ENCODE measurements around the gene SEC14L2.

Gene SEC14L2

DNA sequence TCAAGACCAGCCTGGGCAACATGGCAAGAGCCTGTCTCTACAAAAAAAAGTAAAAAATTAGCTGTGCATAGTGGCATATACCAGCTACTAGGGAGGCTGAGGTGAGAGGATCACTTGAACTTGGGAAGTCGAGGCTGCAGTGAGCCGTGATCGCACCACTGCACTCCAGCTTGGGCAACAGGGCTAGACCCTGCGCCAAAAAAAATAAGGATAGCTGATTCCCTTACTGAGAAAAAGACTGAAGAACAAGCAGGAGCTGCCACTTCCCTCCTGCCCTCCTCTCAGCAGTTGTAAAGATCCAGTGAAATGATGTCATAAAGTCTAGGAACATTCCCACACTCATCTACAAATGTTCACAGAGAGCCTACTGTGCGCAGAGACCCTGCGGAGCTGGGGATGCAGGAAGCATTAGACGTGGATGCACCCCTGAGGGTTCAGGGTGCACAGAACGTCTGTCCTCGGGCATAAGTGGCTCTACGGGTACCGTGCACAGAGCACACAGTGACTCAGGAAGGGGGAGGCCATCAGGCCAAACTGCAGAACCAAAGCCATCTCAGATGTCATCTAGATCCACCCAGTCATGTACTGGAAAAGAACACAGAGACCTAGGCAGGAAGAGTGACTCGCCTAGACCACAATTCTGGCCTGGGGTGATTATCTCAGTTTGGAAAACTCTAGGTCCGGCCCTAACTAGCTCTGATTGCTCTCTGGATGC is 11.7 kb downstream of the SEC14L2 start:
- no peak for DNase-seq

DNA sequence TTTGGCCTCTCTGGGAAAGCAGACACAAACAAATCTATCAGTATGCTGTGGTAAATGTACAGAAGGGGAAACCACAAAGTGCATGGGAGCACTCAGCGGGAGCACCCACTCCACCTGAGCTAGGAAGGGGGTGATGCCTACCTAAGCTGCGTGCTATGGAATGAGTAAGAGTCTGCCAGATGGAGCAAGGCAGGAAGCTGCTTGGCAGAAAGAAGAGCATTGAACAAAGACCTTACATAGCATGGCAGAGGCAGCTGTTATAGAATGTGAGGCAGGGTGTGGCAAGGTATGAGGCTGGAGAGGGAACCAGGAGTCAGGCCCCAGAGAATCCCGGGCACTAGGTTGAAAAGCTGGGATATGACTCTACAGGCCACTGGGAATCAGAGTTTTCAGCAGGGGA is 15.0 kb downstream of the SEC14L2 start:
- no peak for DNase-seq

DNA sequence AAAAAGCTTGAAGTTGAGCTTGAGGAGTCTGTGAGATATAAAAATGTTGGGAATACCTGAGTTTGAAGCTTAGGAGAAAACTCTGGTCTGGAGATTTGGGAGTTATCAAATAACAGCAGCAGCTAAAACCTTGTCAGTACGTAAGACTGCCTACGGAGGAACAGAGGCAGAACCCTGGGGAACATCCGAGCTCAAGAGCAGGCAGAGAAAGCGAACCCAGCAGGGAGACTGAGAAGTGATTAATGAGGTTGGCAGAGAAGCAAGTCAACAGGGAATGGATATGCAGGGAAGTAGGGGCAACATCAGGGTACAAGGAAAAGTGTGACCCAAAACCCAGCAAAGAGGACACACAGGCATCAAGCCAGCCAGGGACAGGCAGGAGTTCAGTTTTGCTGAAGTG is 16.2 kb downstream of the SEC14L2 start:
- no peak for DNase-seq

DNA sequence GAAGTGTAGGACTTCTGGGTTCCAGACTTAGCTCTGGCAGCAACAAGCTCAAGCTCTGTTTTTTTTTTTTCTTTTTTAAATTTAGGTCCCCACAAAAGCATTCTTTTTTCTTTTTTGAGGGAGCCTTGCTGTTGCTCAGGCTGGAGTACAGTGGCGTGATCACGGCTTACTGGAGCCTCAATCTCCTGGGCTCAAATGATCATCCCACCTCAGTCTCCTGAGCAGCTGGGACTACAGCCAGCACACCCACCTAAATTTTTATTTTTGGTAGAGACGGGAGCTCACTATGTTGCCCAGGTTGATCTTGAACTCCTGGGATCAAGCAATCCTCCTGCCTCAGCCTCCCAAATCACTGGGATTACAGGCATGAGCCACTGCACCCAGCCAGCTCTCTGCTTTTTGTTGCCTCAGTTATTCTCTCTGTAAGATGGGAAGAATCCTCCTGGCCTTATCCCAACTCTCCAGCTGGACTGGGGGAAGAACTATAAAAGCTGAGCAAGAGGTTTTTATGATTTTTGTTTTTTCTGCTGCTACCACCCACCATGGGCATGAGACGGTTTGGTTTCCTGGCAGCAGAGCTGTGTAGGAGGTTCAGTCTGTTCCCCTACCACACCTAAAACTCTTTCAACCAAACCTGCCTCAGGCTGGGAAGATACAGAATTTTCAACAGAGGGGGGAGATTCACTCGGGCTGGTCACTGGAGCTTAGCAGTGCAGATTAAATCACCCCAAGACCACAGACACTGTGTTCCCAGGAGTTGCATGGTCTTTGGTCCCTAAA is 17.1 kb downstream of the SEC14L2 start:
- DNase-seq, result no peak

DNA sequence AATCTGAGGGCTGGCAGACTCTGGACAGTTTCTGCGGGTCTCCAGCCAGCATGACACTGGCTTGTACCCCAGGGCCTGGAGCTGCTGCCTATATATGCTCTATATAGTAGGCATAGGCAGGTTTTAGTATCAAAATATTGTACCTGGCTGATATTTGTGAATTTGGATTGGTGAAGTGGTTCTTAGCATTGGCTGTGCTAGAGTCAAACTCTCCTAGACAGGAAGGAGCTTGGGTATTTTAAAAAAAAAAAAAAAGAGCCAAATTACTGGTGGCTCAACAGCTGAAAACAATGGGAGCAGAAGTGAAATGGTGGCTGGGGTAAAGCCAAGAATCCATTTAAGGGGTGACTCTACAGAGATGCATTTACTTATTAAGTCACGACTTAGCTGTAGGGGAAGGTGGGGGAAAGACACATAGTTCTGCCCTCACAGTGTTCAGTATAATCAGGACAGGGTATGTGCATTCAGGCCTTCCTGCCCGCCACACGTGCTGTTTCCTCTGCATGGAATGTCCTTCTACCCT is 17.8 kb downstream of the SEC14L2 start:
- no peak for DNase-seq

DNA sequence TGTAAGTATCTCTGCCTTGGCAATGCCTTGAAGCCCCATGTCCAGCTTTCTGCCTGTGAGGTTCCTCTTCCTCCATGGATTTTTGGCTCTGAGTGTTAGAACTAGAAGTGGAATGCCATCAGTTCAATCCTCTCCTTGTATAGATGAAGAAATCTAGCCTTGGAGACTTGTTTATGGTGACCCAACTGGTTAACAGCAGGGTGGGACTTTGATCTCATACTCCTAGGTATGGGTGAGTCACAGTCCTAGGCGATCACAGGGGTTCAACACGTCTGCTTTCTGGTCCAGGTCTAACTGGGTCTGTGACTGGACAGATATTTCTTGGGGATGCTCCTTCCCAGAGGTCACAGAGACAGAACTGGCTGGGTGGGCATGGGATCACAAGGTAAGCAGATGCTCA is 19.6 kb downstream of the SEC14L2 start:
- no peak for DNase-seq

DNA sequence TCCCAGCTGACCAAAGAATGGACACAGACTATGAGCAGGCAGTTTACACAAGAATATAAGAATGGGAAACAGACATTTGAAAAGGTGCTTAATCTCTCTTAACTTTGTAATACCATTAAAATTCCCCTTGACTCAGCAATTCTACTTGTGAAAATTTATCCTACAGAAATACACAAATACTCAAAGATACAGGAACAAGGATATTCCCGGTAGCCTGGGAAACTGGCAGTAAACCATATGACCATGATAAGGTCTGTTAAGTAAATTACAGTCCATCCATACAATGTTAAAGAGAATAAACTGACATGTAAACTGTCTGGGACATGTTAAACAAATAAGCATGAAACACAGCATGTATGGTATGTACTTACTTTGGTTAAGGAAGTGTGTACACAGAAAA is 20.0 kb downstream of the SEC14L2 start:
- DNase-seq, result no peak

DNA sequence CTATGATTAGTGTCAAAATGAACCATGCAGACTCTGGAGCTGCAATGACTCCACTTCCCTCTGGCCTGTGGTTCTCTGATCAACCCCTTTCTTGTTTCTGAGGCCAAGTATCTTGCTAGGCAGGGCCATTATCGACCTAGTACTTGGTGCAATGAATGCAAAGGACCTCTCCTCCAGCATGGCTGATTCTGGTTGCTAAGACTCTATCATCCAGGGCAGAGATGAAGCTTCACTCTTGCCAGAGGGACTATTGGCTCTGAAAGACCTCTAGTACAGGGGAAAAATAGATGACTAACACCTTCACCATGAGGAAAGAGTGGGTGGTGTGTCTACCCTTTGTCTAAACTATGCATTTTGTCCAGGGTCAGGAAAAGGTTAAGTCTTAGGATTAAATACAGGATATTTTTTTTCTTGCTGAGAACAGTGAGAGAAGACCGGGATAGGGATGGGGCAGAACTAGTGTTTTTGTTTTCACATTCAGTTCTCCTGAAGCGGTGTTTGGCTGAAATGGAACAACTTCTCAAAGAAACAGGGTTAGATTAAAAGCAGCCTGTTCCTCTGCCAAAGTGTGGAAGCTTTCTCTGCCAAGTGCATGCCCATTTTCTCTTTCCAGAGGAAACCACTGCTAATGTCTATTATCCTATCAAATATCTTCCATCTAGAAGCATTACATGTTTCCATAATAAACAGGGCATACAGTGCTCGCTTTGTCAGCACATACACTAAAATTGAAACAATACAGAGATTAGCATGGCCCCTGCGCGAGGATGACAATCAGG is 23.7 kb downstream of the SEC14L2 start:
- no peak for DNase-seq

DNA sequence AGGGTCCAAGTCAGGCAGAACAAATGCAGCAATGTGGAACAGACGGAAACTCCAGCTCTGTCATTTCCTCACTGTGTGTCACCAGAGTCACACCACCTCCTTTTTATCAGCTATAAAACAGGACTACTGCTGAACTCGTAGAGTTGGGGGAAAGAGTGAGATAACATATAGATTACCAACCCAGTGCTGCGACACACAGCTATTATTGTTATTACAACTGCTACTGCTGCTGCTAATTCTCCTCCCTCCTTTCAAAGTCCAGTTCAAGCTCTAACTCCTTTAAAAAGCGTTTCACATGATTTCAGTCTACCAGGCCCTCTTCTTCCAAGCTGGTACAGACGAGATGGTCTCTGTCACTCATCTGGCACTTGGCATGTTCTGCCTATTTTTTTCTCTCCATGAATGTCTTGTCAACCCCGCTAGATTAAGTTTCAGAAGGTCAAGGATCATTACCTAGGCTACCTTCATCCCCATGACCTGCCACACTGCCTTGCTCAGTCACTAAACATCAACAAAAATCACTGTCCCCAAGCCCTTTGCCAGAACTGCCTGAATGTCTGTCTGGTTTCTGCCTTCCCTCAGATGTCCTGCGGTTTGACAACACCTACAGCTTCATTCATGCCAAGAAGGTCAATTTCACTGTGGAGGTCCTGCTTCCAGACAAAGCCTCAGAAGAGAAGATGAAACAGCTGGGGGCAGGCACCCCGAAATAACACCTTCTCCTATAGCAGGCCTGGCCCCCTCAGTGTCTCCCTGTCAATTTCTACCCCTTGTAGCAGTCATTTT is 25.1 kb downstream of the SEC14L2 start:
- DNase-seq, result no peak

DNA sequence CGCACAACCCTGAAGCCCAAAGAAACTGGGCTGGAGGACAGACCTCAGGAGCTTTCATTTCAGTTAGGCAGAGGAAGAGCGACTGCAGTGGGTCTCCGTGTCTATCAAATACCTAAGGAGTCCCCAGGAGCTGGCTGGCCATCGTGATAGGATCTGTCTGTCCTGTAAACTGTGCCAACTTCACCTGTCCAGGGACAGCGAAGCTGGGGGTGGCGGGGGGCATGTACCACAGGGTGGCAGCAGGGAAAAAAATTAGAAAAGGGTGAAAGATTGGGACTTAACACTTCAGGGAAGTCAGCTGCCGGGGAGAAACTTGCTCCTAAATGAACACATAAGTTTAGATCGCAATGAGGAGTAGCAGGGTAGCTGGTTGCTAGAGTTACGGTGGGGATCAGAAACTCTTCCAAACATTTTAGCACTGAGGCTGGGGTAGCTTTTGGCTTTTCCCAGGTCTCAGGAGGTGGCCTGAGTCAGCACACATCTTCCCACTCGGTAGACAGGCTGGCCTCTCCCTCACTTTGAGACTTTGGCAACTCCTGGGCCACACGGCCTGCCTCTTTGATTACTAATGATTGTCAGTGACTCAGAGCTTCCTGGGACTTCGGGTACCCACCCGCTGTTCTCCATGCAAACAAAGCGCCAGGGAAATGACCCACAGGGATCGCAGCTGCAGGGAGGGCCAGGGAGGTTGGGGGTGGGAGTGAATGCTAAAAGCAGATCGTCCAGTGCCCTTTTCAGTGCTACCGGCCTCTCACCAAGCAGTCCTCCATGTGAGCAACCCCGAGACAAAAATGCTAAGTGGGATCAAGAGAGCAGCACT is 25.9 kb downstream of the SEC14L2 start:
- no peak for DNase-seq

DNA sequence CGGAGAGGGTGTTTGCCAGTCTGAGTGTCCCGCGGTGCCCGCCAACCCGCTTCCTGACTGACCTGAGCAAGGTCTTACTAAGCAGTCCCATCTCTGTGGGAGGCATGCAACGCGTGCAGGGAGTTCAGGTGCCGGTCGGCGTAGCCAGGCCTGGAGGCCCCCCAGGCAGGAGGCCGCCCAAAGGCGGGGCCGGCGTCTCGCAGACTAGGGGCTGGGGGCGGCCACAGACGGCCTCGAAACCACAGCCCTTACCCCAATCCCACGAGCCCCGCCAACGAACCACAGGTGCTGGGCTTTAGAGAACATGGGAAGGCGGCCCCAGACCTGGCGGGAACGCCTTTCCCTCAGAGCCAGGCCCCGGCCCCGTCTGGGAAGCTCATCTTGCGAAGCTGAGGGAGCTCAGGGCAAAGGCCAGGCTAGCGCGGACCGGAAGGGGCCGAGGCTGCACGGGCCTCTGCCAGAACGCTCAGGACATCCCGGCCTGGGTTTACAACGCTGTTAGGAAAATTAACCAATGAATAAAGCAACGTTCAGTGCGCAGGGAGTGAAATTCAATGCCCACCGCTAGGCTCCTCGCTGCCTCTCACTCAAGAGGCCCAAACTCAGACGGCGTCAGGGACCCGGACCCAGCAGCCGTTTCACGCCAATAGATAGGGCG is 26.6 kb downstream of the SEC14L2 start:
- DNase-seq, result no peak

DNA sequence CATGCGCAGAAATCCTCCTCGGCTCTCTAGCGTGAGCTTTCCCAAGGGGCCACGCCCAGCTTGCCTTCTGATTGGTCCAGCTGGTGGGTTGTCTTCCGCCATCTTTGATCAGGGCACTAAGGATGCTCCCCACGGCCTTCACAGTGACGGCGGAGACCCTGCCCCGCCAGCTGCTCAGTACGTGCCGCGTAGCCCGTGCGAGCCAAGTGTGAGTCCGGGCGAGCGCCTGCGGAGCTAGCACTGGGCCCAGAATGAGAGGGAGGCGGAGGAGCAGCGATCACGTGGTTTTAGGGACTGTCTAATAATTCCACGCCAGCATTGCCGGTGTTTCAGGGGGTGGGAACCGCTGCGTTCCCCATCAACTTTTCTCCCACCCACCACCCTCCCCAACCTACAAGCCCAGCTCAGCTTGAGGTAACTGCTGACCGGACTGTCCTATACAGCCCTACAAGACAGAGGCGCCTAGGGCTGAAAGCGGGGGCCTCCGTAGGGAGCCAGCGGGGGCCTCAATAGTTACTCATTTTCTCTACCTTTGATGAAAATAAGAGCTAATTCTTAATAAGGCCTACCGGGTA is 27.2 kb downstream of the SEC14L2 start:
- peak; percentile 98 for DNase-seq

DNA sequence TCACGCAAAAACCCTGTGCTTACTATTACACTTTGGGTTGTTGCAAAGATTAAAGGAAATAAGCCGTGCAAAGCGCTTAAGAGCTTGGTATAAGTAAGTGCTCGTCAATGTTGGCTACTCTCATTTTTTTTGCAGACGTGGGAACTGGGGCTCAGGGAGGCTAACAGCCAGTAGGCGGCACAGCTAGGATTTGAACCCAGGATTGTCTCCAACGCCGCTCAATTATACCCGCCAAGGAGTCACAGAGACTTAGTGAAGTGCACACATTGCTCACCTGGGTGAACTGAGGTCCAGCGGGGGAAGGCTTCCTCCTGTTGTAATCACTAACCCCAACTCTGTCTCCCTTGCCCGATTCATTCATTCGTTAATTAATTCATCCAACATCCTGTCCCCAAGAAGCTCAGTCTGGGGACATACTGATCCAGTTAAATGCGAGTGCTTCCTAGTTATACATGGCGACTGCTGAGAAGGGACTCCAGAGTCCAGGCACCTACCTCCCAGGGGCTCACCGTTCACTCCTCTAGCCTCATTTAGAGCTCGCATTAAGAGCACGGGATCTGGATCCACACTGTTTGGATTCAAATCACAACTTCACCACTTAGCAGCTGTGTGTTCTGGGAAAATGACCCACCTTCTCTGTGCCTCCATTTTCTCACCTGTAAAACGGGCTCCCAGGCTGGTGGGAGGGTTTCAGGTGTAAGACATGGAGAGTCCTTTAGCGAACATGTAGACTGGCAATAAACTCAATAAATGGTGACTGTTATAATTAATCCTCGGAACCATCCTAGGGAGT is 27.9 kb downstream of the SEC14L2 start:
- peak; percentile 14 for DNase-seq

DNA sequence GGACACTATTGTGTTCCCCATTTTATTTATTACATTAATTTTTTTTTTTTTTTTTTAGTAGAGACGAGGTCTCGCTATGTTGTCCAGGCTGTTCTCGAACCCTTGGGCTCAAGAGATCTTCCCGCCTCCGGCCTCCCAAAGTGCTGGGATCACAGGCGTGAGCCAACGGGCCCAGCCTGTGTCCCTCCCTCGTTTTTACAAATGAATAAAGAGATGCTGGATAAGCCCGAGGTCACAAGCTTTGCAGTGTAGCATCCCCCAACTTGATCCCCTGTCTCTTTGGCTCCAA is 28.5 kb downstream of the SEC14L2 start:
- no peak for DNase-seq

DNA sequence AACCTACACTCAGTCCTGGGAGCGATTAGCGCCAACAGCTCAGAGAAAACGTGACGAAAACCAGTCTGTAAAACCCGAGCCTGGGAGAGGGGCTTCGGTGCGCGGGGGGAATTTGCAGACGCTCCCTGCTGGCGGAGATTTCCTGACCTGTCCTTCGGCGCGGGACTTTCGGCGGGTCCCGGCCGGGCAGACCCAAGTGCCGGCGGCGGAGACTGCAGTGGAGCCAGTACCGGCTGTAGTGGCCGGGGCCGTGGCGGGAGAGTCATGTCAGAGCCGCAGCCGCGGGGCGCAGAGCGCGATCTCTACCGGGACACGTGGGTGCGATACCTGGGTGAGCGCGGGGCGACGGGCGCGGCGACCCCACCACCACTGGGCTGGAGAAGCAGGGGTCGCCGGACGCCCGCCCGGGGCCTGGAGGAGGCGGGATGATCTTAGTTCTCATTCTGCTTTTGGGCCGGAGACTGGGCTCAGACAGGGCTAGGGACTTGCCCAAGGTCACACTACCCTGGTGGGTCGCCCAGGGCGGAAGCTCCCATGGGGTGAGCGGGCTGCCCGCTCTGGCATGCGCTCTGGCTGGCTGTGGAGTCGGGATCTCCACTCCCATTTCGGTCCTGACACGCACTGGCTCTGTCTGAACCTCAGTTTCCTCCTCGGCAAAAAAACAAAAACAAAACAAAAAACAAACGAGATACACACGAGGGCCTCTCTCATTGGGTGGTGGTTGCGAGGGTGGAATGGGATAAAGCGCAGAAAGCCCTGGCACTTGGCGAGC is 29.0 kb downstream of the SEC14L2 start, which contains the start of gene MTFP1:
Gene MTFP1 (plus strand): TSS at position 153 of the 772 bp plus-strand sequence. CDS start 112 bp downstream, at position 265.
- DNase-seq, result peak; percentile 88

DNA sequence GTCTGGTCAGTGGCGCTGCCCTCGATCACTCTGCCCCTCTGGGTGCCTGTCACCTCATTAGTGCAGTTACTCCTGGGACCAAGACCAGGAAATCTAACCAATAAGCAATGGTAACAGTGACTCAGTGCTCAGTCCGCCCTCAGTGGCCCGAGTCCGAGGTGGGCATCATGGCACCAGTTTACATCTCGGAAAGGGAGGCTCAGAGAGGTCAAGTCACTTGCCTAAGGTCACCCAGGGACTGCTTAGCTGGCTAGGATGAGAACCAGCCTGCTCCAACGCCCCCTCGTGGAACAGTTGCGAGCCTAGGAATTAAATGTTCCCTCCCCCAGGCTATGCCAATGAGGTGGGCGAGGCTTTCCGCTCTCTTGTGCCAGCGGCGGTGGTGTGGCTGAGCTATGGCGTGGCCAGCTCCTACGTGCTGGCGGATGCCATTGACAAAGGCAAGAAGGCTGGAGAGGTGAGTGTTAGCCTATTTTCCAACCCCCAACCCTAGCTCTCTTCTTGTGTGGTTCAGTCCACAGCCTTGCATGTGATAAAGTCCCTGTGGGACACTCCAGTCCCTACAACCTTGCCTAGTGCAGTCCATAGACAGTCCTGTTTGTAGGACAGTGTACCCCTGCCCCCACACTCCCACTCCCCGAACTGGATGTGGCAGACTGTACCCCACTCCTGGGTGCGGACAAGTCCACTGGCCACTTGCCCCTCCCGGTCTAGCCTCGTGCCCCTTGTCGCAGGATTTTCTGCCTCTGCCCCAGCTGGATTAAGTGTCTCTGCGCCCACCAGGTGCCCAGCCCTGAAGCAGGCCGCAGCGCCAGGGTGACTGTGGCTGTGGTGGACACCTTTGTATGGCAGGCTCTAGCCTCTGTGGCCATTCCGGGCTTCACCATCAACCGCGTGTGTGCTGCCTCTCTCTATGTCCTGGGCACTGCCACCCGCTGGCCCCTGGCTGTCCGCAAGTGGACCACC is 29.9 kb downstream of the SEC14L2 start:
- DNase-seq, result peak; percentile 77

DNA sequence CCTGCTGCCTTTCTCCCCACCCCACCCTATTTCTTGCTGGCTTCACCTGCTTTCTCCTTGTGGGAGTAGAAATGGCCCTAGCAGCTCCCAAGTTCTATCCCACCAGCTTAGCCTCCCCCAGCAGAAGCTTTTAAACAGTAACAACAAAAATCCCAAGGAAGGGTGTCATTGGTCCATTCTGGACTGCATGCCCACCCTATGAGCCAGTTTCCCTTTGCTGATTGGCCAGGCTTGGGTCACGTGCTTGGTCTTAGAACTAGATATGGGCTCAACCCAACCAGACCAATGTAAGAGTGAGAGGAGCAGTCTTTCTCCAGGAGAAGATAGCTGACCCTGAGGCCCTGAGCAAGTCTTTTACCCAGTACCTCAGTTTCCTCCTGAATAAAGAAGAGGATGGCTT is 31.1 kb downstream of the SEC14L2 start:
- DNase-seq, result no peak

DNA sequence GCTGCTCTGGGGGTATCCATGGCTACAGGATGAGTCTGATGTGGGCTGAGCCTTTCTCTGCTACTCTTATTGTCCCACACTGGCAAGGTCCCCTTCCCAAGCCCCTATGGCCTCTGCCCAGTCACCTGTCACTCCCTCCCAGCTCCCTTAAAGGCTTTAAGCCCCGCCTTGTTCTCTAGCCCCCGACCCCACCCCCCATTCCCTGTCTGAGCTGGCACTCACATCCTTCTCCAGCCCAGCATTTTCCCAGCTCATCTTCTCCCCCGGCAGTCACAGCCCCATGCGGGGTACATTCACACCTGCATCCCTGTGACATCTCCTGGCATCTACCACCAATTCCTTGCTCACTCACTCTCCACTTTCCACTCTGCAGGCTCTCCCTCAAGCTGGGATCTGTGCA is 33.1 kb downstream of the SEC14L2 start:
- DNase-seq, result no peak
